Lower lobe of right lung (tissue), 2 donors: ENCODE results near the gene ASTN1. TPM values are rescaled to one million over a fixed set of nuclear protein-coding genes. Genes with fewer than 3 reads are reported as not detected.

Experiments used
- ATAC-seq, 2 donors: fragments of 200-7000 bp; cut with Tn5 transposase; one replicate each; pipeline ENCODE4 v1.9.1; 2020 to 2022; ENCODE audit warnings: mild to moderate bottlenecking in 2 of 2, moderate library complexity in 2 of 2
- DNase-seq: peaks from one replicate; pipeline ENCODE4 v3.0.0-alpha.2; 2020
- H3K27ac ChIP-seq: fragments of 200-600 bp; one replicate; pipeline ENCODE4 v1.8.0; 2022
- H3K27me3 ChIP-seq: fragments of 200-600 bp; one replicate; pipeline ENCODE4 v1.8.0; 2022; ENCODE audit warnings: low read depth
- H3K36me3 ChIP-seq: fragments of 200-600 bp; one replicate; pipeline ENCODE4 v1.8.0; 2022; ENCODE audit warnings: mild to moderate bottlenecking
- H3K4me1 ChIP-seq: fragments of 200-600 bp; one replicate; pipeline ENCODE4 v1.8.0; 2022
- H3K4me3 ChIP-seq: fragments of 200-600 bp; one replicate; pipeline ENCODE4 v1.8.0; 2022; ENCODE audit warnings: mild to moderate bottlenecking
- H3K9me3 ChIP-seq: fragments of 200-600 bp; one replicate; pipeline ENCODE4 v1.8.0; 2022
- CTCF ChIP-seq: fragments of 200-600 bp; IDR thresholded peaks from one replicate; pipeline ENCODE4 v1.8.0; 2022; ENCODE audit warnings: antibody characterized with exemption, mild to moderate bottlenecking
- intact Hi-C: fragments of 100-400 bp; cut with DNase I; formaldehyde crosslinking; loops from one replicate; pipeline ENCODE4 v1.11.0; 2022
- total RNA-seq: library from RNA; stranded (reverse); fragmentation: NEBNext Ultra II Directional; extraction: Animal tissue kit (Norgen Biotek cat#: 25700); gene quantifications from one replicate; pipeline ENCODE4 v1.2.1, GENCODE V29; 2021
- donor health status: DM: no; HTN: yes; CAD: no; lungs with severe emphysema.

The ASTN1 gene
- total RNA-seq, 1 donor from 2014 or later: 0.41 TPM

GRCh38 chr1:177023726-177024125 is 140.8 kb downstream of the ASTN1 start:
- intact Hi-C loops: no loop called here

GRCh38 chr1:177023249-177023648 is 141.3 kb downstream of the ASTN1 start:
- Histone ChIP-seq H3K9me3 (no peaks in the 10 kb centered on the region), H3K27ac (no peak overlapping the region), H3K27me3 (no peaks in the 10 kb centered on the region), H3K36me3 (no peaks in the 10 kb centered on the region), H3K4me1 (no peaks in the 10 kb centered on the region), H3K4me3 (no peak overlapping the region)
- intact Hi-C loops: no loop called here
- DNase-seq (no peak), ATAC-seq (no peak)
- no peak for TF ChIP-seq CTCF

More at GRCh38 chr1:177023726-177024125, 140.8 kb downstream of the ASTN1 start:
- no peak for TF ChIP-seq CTCF
- H3K27me3 ChIP-seq: no peaks in the 10 kb centered on the region
- H3K4me1 ChIP-seq: no peaks in the 10 kb centered on the region
- no peaks in the 10 kb centered on the region for H3K36me3 ChIP-seq
- no peaks in the 10 kb centered on the region for H3K9me3 ChIP-seq
- H3K4me3 ChIP-seq: no peak overlapping the region
- ATAC-seq (no peak), DNase-seq (no peak)
- H3K27ac ChIP-seq: no peak overlapping the region

- H3K4me3 ChIP-seq: no peak overlapping the region
- no peaks in the 10 kb centered on the region for H3K27me3 ChIP-seq
- intact Hi-C loops: no loop called here
- DNase-seq: no peak
- no peak for ATAC-seq
- no peaks in the 10 kb centered on the region for H3K36me3 ChIP-seq
- no peak for TF ChIP-seq CTCF
- no peaks in the 10 kb centered on the region for H3K4me1 ChIP-seq
- H3K27ac ChIP-seq: no peak overlapping the region
- no peaks in the 10 kb centered on the region for H3K9me3 ChIP-seq
These were observed 142.8 kb downstream of the ASTN1 start for GRCh38 chr1:177021687-177022086.

- Histone ChIP-seq H3K27ac (no peak overlapping the region), H3K9me3 (no peaks in the 10 kb centered on the region), H3K4me3 (no peak overlapping the region), H3K4me1 (no peaks in the 10 kb centered on the region), H3K27me3 (no peaks in the 10 kb centered on the region), H3K36me3 (no peaks in the 10 kb centered on the region)
- TF ChIP-seq CTCF: no peak
- no peak for ATAC-seq
- intact Hi-C loops: no loop called here
- DNase-seq: no peak
These were observed 143.5 kb downstream of the ASTN1 start for GRCh38 chr1:177020851-177021589.

GRCh38 chr1:177017287-177017852 is 147.1 kb downstream of the ASTN1 start:
- H3K36me3 ChIP-seq: no peaks in the 10 kb centered on the region
- H3K4me1 ChIP-seq: no peaks in the 10 kb centered on the region
- no peaks in the 10 kb centered on the region for H3K27me3 ChIP-seq
- no peak overlapping the region for H3K27ac ChIP-seq
- H3K9me3 ChIP-seq: no peaks in the 10 kb centered on the region
- H3K4me3 ChIP-seq: no peak overlapping the region
- ATAC-seq: no peak
- intact Hi-C loops: no loop called here
- TF ChIP-seq CTCF: no peak
- DNase-seq: no peak
